ENCODE measurements around the gene ZBTB26.

Gene ZBTB26

DNA sequence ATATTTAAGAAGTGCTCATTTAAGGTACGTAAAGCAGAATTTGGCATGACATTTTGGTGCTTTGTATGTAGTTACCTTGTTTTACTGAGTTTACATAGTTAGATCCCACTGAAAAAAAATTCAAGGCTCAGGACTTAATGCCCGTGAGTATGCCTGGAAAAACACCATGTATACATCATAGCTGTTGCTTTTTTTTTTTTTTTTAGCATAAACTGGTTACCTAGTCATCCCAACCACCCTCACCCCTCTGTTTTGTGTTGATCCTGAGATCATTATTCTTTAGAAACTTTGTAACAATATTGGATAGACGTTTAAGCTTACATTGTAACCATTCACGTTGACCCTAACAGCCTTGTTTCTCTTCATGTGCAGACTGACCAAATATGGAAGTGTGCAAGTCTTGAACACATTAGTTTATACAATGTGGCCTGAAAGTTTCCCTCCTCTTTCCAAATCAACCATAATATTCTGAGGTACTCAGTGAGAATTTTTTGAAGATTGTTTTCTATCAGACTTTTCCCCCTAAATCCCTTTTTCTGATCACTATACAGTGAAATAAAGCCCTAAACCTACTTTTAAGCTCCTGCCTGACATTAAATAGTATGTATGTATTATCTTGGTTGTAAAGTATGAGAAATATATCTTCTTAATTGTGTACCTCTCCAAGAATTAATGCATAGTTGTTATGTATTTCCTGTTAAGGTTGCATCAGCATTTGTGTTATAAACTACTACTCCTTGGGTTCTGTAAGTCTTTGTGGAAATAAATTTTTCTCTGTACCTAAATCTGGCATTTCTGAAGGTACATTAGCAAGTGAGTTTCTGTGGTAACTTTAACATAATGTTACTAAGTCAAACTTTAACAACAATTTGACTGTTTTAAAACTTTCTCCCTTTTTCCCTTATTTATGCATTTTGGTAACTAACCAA, 13.9 kb upstream of the ZBTB26 start:
- Mint-ChIP-seq H3K27ac (no peak overlapping the region), H3K36me3 (ENCODE audit: low read depth) (peaks cover 17% of the 10 kb centered on the region), H3K27me3 (ENCODE audit: low read depth, poor library complexity) (no peaks in the 10 kb centered on the region), H3K4me1 (peaks cover 16% of the 10 kb centered on the region), H3K4me3 (no peak overlapping the region), H3K9me3 (no peaks in the 10 kb centered on the region)
- TF ChIP-seq, protein P1, sequence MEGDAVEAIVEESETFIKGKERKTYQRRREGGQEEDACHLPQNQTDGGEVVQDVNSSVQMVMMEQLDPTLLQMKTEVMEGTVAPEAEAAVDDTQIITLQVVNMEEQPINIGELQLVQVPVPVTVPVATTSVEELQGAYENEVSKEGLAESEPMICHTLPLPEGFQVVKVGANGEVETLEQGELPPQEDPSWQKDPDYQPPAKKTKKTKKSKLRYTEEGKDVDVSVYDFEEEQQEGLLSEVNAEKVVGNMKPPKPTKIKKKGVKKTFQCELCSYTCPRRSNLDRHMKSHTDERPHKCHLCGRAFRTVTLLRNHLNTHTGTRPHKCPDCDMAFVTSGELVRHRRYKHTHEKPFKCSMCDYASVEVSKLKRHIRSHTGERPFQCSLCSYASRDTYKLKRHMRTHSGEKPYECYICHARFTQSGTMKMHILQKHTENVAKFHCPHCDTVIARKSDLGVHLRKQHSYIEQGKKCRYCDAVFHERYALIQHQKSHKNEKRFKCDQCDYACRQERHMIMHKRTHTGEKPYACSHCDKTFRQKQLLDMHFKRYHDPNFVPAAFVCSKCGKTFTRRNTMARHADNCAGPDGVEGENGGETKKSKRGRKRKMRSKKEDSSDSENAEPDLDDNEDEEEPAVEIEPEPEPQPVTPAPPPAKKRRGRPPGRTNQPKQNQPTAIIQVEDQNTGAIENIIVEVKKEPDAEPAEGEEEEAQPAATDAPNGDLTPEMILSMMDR (IDR thresholded peaks at IDR 0.05) = no peak
- no peak for DNase-seq

DNA sequence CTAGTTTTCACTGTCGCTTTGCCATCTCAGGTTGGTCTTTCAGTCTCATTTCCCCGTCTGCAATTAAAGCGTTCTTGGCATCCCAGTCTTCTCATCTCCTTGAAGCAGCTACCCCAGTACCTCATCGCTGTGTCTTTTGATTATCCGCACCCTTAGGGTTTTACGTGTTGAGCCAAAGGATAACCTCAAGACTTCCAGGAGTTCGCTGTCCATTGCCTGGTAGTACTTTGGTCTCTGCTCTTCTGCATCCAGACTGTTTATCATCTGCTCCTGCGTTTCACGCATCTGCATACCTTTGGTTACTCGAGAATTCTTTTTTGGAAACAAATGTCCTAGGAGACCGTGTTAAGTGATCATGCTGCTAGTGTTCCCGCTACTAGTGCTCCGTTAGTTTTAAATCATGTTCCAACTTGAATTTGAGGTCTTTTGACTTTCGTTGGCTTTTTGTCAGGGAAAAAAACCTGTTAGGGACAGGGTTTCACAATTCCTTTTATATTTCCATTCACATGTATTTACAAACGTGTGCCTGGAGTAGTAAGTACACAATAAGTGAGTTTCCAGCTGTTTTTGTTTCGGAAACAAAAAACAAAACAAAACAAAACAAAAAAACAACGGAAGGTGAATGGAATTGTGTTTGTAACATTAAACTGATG, 10.4 kb upstream of the ZBTB26 start:
- Mint-ChIP-seq H3K4me3 (peak overlapping the region; percentile 97), H3K4me1 (peaks cover 21% of the 10 kb centered on the region), H3K27ac (peak overlapping the region; percentile 91), H3K27me3 (ENCODE audit: low read depth, poor library complexity) (no peaks in the 10 kb centered on the region), H3K9me3 (no peaks in the 10 kb centered on the region), H3K36me3 (ENCODE audit: low read depth) (peaks cover 39% of the 10 kb centered on the region)
- DNase-seq = no peak
- TF ChIP-seq, protein P1 (IDR thresholded peaks at IDR 0.05) = no peak

DNA sequence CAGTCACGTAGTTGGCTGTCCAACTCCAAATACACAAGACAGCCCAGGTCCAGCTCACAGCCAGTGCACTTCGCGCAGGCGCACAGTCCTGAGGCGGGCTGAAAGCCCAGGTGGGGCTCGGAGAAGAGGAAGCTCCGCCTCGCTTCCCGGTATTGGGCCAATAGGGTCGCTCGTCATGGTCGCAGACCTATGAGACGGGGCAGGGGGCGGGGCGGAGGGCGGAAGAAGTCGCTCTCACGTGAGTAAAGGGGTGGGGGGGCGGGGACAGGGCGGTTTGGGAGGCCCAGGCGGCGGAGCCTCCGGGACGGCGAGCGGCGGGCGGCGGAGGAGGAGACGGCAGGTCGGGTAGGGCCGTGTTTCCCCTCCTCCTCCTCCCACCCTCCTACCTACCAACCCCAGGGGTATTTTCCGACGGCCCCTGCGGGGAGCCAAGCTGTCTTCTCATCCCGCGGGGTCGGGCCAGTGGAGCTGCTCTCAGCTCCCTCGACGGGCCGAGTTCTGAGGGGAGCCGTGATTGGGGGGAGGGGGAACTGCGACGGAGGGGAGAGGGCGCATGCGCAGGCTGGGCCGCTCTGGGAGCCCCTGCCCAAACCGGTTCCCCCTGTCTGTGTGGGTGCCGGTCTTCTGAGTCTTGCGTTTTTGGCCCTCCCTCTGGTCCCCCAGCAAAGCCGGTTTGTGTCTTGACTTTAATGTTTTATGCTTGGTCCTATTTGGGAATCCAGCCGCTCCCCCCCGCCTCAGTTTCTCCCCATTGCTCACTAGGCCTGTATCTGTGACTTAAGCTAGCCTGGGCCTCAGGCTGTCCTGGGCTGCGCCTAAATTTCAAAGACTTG, 9.7 kb upstream of the ZBTB26 start, which contains the start of gene RABGAP1:
Gene RABGAP1, plus strand, starts transcription at position 272 of the 833 bp plus-strand sequence. CDS start 16,040 bp downstream, outside the sequence.
- TF ChIP-seq, protein P1 (IDR thresholded peaks at IDR 0.05) = no peak
- H3K4me1 Mint-ChIP-seq = peaks cover 21% of the 10 kb centered on the region

DNA sequence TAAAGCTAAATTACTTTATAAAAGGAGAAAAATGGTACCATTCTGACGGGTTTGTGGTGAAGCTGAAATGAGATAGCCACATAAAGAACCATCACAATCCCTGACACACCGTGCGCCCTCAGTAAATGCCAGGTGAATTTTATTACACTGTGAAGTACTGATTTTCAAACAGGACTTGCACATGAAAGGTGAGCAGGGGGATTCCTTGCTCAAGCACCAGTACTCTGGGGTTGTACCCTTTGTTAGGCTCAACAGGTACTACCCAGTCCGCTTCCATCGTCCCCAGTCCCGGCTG, 9.1 kb upstream of the ZBTB26 start:
- Mint-ChIP-seq H3K4me1 (peaks cover 21% of the 10 kb centered on the region), H3K36me3 (ENCODE audit: low read depth) (peaks cover 44% of the 10 kb centered on the region), H3K27ac (peak overlapping the region; percentile 90), H3K4me3 (peak overlapping the region; percentile 97), H3K9me3 (no peaks in the 10 kb centered on the region), H3K27me3 (ENCODE audit: low read depth, poor library complexity) (no peaks in the 10 kb centered on the region)
- no peak for DNase-seq
- TF ChIP-seq, protein P1 (IDR thresholded peaks at IDR 0.05) = no peak

More for the DNA sequence above, 9.7 kb upstream of the ZBTB26 start, which contains the start of gene RABGAP1:
- peak within 1 kb of the TSS; percentile 97 for H3K4me3 Mint-ChIP-seq
- DNase-seq = peak; percentile 99
- H3K9me3 Mint-ChIP-seq = no peaks in the 10 kb centered on the region
- peaks cover 47% of the 10 kb centered on the region for H3K36me3 Mint-ChIP-seq (ENCODE audit: low read depth)
- peak within 1 kb of the TSS; percentile 91 for H3K27ac Mint-ChIP-seq
- H3K27me3 Mint-ChIP-seq (ENCODE audit: low read depth, poor library complexity) = no peaks in the 10 kb centered on the region

DNA sequence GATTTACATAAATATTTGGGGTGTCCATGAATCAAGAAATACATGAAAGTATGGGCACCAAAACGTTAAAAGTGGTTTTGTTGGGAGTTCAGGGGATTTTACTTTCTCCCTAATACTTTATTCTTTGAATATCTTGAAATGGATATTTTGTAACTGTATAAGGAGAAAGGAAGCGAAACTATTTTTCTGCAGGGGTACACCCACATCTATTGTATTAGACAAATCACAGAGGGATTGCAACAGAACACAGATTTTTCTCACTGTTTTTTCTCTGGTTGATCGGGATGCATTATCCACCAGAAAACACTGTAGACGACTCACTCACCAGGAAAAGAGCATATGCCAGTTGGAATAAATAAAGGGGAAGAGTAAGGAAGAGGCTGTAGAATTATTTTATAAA, 8.3 kb upstream of the ZBTB26 start:
- DNase-seq = no peak
- peaks cover 27% of the 10 kb centered on the region for H3K4me1 Mint-ChIP-seq
- no peak overlapping the region for H3K4me3 Mint-ChIP-seq
- H3K27me3 Mint-ChIP-seq (ENCODE audit: low read depth, poor library complexity) = no peaks in the 10 kb centered on the region
- TF ChIP-seq, protein P1 (IDR thresholded peaks at IDR 0.05) = no peak
- no peaks in the 10 kb centered on the region for H3K9me3 Mint-ChIP-seq
- H3K36me3 Mint-ChIP-seq (ENCODE audit: low read depth) = peaks cover 49% of the 10 kb centered on the region
- H3K27ac Mint-ChIP-seq = no peak overlapping the region

All from nephron progenitor cell (in vitro differentiated cells).